NCI-H2107 (cell line): Measurements from ENCODE around the gene MIER3.

ENCODE experiments used
- DNase-seq: peaks from one replicate; lab custom pipeline; 2025; lab: John Stamatoyannopoulos, UW

The MIER3 gene

DNA sequence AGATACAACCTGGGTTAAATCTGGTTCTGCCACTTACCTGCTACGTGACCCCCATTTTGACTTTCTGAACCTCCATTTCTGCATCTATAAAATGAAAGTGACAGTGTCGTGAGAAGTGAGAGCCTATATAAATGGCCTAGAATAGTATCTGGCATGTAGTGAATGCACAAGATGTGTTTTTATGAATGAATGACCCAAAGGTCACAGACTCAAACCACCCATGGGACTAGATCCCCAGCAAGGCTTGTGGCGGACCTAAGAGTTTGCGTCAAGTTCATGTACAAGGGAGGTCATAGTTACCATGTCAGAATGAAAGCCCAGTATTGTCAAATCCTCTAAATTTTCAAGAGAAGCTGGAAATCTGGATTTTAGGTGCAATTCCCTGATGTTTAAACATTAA, 53.7 kb downstream of the MIER3 start:
- no peak for DNase-seq

DNA sequence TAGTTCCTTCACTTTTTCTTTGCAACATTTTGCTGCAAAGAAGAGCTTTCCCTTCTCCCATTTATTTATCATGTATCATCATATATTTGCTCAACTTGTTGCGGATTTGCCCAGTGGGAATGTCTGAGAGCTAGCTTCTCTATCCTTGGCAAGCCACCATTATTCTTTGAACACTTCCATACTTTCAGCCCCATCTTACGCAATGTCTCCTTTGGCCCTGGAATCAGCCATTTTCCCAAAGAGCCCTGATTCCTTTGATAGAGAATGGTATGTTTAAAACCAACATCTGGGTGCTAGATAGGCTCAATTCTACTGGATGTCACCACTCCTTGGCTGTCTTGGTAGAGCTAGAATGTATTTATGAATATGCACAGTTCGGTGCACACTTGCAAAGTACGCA, 55.2 kb downstream of the MIER3 start:
- DNase-seq = no peak

DNA sequence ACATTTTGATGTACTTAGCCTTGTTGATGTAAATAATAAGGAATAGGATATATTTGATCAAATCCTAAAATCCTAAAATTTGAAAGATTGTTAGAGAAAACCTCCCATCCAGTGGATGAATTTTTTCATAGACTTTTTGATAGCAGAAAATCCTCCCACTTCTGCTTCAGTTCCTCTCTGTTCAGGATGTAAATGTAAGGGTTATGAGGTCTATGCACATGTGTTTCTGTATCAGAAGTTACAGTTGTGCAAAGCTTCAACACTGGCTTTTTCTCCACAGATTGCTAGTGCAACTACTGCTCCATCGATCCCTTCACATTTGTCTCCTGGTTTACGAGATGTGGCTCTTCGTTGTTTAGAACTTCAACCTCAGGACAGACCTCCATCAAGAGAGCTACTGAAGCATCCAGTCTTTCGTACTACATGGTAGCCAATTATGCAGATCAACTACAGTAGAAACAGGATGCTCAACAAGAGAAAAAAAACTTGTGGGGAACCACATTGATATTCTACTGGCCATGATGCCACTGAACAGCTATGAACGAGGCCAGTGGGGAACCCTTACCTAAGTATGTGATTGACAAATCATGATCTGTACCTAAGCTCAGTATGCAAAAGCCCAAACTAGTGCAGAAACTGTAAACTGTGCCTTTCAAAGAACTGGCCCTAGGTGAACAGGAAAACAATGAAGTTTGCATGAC, 58.5 kb downstream of the MIER3 start:
- no peak for DNase-seq

DNA sequence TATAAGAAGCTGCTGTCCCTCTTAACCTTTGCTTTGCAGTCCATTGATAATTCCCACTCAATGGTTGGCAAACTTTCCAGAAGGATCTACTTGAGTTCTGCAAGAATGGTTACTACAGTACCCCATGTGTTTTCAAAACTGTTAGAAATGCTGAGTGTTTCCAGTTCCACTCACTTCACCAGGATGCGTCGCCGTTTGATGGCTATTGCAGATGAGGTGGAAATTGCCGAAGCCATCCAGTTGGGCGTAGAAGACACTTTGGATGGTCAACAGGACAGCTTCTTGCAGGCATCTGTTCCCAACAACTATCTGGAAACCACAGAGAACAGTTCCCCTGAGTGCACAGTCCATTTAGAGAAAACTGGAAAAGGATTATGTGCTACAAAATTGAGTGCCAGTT, 70.4 kb downstream of the MIER3 start:
- DNase-seq = no peak

DNA sequence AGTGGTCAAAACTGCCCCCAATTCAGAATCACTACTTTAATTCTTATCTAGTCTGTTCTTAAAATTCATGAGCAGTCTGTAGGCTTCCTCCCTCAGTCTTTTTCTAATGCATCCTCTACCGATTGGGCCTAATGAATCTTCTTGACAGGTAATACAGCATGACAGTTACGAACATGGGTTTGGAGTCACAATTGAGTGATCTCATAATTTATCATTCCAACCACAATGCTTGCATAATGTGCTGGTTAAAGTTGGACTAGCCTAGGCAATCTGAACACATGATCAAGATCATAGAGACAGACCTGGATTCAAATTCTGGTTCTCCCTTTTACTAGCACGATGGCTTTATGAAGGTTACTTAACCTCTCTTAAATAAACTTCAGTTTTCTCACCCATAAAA, 75.6 kb downstream of the MIER3 start:
- DNase-seq = no peak

DNA sequence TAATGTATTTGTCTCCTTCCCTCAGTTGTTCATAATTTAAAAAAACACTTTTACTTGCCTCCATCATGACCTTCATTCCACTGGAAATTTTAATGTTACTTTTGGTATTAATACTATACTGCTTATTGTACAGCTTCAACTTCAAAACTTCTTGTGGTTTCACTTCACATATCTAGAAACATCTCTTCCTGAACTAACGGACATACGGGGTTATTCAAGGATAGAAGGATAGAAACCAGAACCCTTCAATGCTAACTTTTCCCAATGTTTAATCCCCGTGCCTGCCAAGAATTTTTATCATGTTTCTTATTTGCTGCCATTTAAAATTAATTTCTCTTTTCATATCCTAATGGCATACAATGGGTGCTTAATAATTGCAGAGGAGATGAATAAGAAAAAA, 78.9 kb downstream of the MIER3 start:
- DNase-seq = no peak

DNA sequence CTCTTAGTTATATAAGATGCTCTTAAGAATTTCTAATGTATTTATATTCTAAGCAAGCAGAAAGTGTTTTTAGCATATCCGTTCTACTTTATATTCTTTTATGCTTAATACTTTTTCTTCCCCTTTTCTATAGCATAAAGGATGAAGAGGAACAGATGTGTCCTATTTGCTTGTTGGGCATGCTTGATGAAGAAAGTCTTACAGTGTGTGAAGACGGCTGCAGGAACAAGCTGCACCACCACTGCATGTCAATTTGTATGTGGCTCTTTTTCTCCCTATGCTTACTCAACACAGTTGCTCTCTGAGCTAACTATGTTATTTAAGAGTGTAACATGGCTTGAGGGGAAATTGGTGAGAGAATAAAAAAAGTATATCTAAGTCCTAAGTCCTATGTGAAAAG, 80.1 kb downstream of the MIER3 start:
- no peak for DNase-seq
